Measurements from ENCODE around the gene VCL. TPM values are rescaled to one million over a fixed set of nuclear protein-coding genes. Genes with fewer than 3 reads are reported as not detected.
A peak's percentile ranks its signal among the peaks of the same experiment; 100 is the strongest.

Gene VCL
- total and polyA plus RNA-seq, 9 of the 15 experiments (the other 6 are each of a cell fraction or from before 2014, with no cell fraction given): 29.8 to 186 (median 76.4) TPM

DNA sequence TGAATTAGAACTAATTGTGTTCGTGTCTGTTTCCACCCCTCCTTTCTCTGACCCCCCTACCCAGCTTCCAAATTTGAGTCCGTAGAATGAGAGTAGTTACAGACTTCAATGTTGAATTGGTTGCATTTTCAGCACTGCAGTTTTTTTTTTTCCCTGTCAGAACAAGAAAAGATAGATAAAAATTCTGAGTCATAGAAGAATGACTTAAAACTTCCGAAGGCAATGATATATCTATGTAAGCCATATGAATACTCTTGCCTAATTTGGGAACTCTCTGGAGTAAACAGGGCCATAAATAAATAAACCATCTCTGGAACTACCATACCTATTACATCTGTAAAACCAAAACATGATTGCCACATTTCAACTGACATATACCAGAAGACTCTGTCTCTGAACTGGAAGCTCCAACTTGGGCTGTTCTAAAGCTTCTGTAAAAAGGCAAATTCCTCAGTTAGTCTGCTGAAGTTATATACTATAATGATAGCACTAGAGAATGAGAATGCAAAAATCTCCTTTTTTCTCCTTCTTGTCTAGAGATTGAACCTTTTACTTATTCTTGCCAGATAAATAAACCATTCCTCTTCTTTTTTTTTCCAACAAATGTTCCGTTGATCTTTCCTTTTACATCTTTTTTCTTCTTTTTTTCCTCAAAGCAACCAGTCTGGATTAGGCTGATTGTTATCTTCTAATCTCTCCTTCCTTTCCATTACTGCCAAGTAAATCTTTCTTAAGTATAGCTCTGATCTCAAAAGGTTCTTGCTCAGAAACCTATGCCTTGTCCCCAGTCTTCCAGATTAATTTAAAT, 23.5 kb downstream of the VCL start (continued):
- TF ChIP-seq MBD1 (CRISPR knock-in tag; IDR thresholded peaks at IDR 0.05): no peak
- TF ChIP-seq, protein P1, sequence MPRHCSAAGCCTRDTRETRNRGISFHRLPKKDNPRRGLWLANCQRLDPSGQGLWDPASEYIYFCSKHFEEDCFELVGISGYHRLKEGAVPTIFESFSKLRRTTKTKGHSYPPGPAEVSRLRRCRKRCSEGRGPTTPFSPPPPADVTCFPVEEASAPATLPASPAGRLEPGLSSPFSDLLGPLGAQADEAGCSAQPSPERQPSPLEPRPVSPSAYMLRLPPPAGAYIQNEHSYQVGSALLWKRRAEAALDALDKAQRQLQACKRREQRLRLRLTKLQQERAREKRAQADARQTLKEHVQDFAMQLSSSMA (CRISPR knock-in tag; IDR thresholded peaks at IDR 0.05): no peak
- no peak for TF ChIP-seq KLF6 (CRISPR knock-in tag; IDR thresholded peaks at IDR 0.05; ENCODE audit: borderline replicate concordance)
- peak; percentile 60 for TF ChIP-seq NFRKB (IDR thresholded peaks at IDR 0.05; ENCODE audit: low read depth)
- no peak for TF ChIP-seq CREBBP (IDR thresholded peaks at IDR 0.05; ENCODE audit: low read depth, low read length)
- peak; percentile 99 for TF ChIP-seq DPF2 (IDR thresholded peaks at IDR 0.05)
- peak; percentile 92 for TF ChIP-seq CBFA2T3 (IDR thresholded peaks at IDR 0.05)
- peak; percentile 67; the same call in 1 of the 2 replicates for TF ChIP-seq MAFK (IDR thresholded peaks at IDR 0.05; ENCODE audit: low read length)
- TF ChIP-seq FOXP1 (CRISPR knock-in tag; IDR thresholded peaks at IDR 0.05): peak; percentile 87
- TF ChIP-seq FOXA1 (IDR thresholded peaks at IDR 0.05; ENCODE audit: borderline replicate concordance): no peak; the same call in 1 of the 2 replicates
- no peak for TF ChIP-seq TCF7 (IDR thresholded peaks at IDR 0.05; ENCODE audit: borderline replicate concordance)
- no peak for TF ChIP-seq HBP1 (CRISPR knock-in tag; IDR thresholded peaks at IDR 0.05)
- no peak; the same call in 1 of the 2 replicates for TF ChIP-seq TFAP4 (CRISPR knock-in tag; IDR thresholded peaks at IDR 0.05; ENCODE audit: borderline replicate concordance)
- TF ChIP-seq, protein P2, sequence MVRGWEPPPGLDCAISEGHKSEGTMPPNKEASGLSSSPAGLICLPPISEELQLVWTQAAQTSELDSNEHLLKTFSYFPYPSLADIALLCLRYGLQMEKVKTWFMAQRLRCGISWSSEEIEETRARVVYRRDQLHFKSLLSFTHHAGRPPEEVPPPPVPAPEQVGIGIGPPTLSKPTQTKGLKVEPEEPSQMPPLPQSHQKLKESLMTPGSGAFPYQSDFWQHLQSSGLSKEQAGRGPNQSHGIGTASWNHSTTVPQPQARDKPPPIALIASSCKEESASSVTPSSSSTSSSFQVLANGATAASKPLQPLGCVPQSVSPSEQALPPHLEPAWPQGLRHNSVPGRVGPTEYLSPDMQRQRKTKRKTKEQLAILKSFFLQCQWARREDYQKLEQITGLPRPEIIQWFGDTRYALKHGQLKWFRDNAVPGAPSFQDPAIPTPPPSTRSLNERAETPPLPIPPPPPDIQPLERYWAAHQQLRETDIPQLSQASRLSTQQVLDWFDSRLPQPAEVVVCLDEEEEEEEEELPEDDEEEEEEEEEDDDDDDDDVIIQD (CRISPR knock-in tag; IDR thresholded peaks at IDR 0.05): no peak
- TF ChIP-seq ZNF707 (CRISPR knock-in tag; conservative IDR thresholded peaks at IDR 0.05): no peak; the same call in 1 of the 2 replicates
- TF ChIP-seq POLR2AphosphoS5 (IDR thresholded peaks at IDR 0.05; ENCODE audit: control insufficient read depth, insufficient read depth, low read depth, low read length): peak; percentile 23; the same call in 1 of the 2 replicates
- TF ChIP-seq BRD4 (IDR thresholded peaks at IDR 0.05): no peak
- no peak for TF ChIP-seq SETDB1 (IDR thresholded peaks at IDR 0.05; ENCODE audit: low read length)
- TF ChIP-seq HNRNPLL (IDR thresholded peaks at IDR 0.05; ENCODE audit: low read depth, low read length, poor library complexity, severe bottlenecking): no peak
- no peak for TF ChIP-seq ATF6 (CRISPR knock-in tag; IDR thresholded peaks at IDR 0.05)

Measured in K562 (cell line).